MCF 10A (cell line): Measurements from ENCODE around the gene ITFG1. TPM values are rescaled to one million over a fixed set of nuclear protein-coding genes. Genes with fewer than 3 reads are reported as not detected.

Experiments
- BruUV-seq: library from RNA; stranded (reverse); fragments of 400-500 nt; replicated peaks from 2 replicates; lab custom pipeline; 2021; lab: Mats Ljungman, UMichigan
- CTCF ChIA-PET: fragments of 300-600 bp; sonication (Branson Sonifier 250); formaldehyde crosslinking; extraction: SDS; loops from one replicate; lab custom pipeline; 2021; ENCODE audit warnings: antibody characterized with exemption, inconsistent platforms; lab: Yijun Ruan, JAX
- POLR2A ChIA-PET: fragments of 300-600, 350-650 bp; sonication (Branson Sonifier 250); formaldehyde crosslinking; extraction: SDS; loops from one replicate; lab custom pipeline; 2020; ENCODE audit warnings: antibody characterized with exemption, inconsistent platforms; lab: Yijun Ruan, JAX
- DNase-seq: peaks from one replicate; pipeline ENCODE4 v3.0.0-alpha.2; 2018; ENCODE audit not compliant: unreplicated experiment
- H3K27ac Mint-ChIP-seq: one replicate; pipeline ENCODE4 v1.8.0; 2022; ENCODE audit warnings: mild to moderate bottlenecking, low read depth, mixed read lengths; ENCODE audit not compliant: unreplicated experiment
- H3K27me3 Mint-ChIP-seq: one replicate; pipeline ENCODE4 v1.8.0; 2022; ENCODE audit warnings: mixed read lengths; ENCODE audit not compliant: insufficient read depth, unreplicated experiment
- H3K36me3 Mint-ChIP-seq: one replicate; pipeline ENCODE4 v1.8.0; 2022; ENCODE audit warnings: mild to moderate bottlenecking, moderate library complexity, mixed read lengths; ENCODE audit not compliant: insufficient read depth, unreplicated experiment
- H3K4me1 Mint-ChIP-seq: one replicate; pipeline ENCODE4 v1.8.0; 2022; ENCODE audit warnings: mixed read lengths; ENCODE audit not compliant: insufficient read depth, unreplicated experiment
- H3K4me3 Mint-ChIP-seq: one replicate; pipeline ENCODE4 v1.8.0; 2022; ENCODE audit warnings: mild to moderate bottlenecking, moderate library complexity, mixed read lengths; ENCODE audit not compliant: unreplicated experiment
- H3K9me3 Mint-ChIP-seq: one replicate; pipeline ENCODE4 v1.8.0; 2022; ENCODE audit warnings: mixed read lengths; ENCODE audit not compliant: unreplicated experiment
- intact Hi-C: fragments of 100-400 bp; cut with micrococcal nuclease; formaldehyde crosslinking; loops from 2 replicates; pipeline ENCODE4 v1.14.1; 2022
- total RNA-seq: library from RNA; stranded (reverse); gene quantifications from 2 replicates; pipeline ENCODE4 v1.2.3, GENCODE V29; 2022
- TF ChIP-seq, protein P1 (sequence below): fragments of 200-600 bp; IDR thresholded peaks from one replicate; pipeline ENCODE4 v1.8.0; 2022; ENCODE audit warnings: antibody characterized with exemption, mild to moderate bottlenecking; ENCODE audit not compliant: unreplicated experiment

ITFG1 gene
- total RNA-seq, 1 experiment from 2014 or later = 35.4 TPM

- no peaks in the 10 kb centered on the region for H3K4me1 Mint-ChIP-seq
- intact Hi-C loops = no loop called here
- no peak overlapping the region for H3K27ac Mint-ChIP-seq
- DNase-seq = no peak
- H3K36me3 Mint-ChIP-seq = peaks cover 12% of the 10 kb centered on the region
- H3K9me3 Mint-ChIP-seq = no peaks in the 10 kb centered on the region
- TF ChIP-seq, protein P1, sequence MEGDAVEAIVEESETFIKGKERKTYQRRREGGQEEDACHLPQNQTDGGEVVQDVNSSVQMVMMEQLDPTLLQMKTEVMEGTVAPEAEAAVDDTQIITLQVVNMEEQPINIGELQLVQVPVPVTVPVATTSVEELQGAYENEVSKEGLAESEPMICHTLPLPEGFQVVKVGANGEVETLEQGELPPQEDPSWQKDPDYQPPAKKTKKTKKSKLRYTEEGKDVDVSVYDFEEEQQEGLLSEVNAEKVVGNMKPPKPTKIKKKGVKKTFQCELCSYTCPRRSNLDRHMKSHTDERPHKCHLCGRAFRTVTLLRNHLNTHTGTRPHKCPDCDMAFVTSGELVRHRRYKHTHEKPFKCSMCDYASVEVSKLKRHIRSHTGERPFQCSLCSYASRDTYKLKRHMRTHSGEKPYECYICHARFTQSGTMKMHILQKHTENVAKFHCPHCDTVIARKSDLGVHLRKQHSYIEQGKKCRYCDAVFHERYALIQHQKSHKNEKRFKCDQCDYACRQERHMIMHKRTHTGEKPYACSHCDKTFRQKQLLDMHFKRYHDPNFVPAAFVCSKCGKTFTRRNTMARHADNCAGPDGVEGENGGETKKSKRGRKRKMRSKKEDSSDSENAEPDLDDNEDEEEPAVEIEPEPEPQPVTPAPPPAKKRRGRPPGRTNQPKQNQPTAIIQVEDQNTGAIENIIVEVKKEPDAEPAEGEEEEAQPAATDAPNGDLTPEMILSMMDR = no peak
- CTCF ChIA-PET = interaction anchor here (0.6 to 0.7 kb wide), 2 partner anchors 12 to 131 kb away, joined by 3 read pairs; no protein-coding TSS in a partner anchor
- H3K27me3 Mint-ChIP-seq = no peaks in the 10 kb centered on the region
- POLR2A ChIA-PET = interaction anchor here (0.5 to 1.1 kb wide), 2 partner anchors 19 kb away, joined by 3 read pairs; no protein-coding TSS in a partner anchor
- H3K4me3 Mint-ChIP-seq = no peak overlapping the region
- no TSS peak for BruUV-seq
These were observed 310.8 kb downstream of the ITFG1 start for GRCh38 chr16:47150067-47150466.

- no peak overlapping the region for H3K27ac Mint-ChIP-seq
- TF ChIP-seq, protein P1 = no peak
- peaks cover 6% of the 10 kb centered on the region for H3K4me1 Mint-ChIP-seq
- H3K27me3 Mint-ChIP-seq = no peaks in the 10 kb centered on the region
- no peak for DNase-seq
- peaks cover 10% of the 10 kb centered on the region for H3K36me3 Mint-ChIP-seq
- CTCF ChIA-PET = interaction anchor here (0.5 to 6.2 kb wide), 26 partner anchors 11 to 1479 kb away, joined by 3 to 51 read pairs (median 4); partner anchors contain the start of genes ITFG1 and PHKB
- POLR2A ChIA-PET = interaction anchor here (0.7 to 4.5 kb wide), 3 partner anchors 9 to 317 kb away, joined by 3 to 50 read pairs (median 3); partner anchors contain the start of genes ITFG1 and PHKB
- intact Hi-C loops = loop anchor here (5.0 to 10.0 kb wide), 3 partner anchors 430 to 1468 kb away; partner anchors contain the start of gene N4BP1
- H3K4me3 Mint-ChIP-seq = peak overlapping the region; percentile 77
- no peaks in the 10 kb centered on the region for H3K9me3 Mint-ChIP-seq
- no TSS peak for BruUV-seq
These were observed 316.3 kb downstream of the ITFG1 start for GRCh38 chr16:47144559-47144877.

- ChIA-PET CTCF (interaction anchor here (0.6 to 6.2 kb wide), 35 partner anchors 11 to 1479 kb away, joined by 3 to 51 read pairs (median 4); partner anchors contain the start of genes ITFG1 and PHKB), POLR2A (interaction anchor here (0.7 to 4.5 kb wide), 9 partner anchors 12 to 1012 kb away, joined by 3 to 50 read pairs (median 4); partner anchors contain the start of genes ABCC12, DNAJA2, ITFG1 and PHKB)
- TF ChIP-seq, protein P1 = peak; percentile 57
These were observed 316.9 kb downstream of the ITFG1 start, which contains the start of gene NETO2 for GRCh38 chr16:47143677-47144558. Gene NETO2, minus strand, starts transcription at chr16:47143945. Its CDS starts 333 bp downstream, at chr16:47143612.

More at GRCh38 chr16:47143677-47144558, 316.9 kb downstream of the ITFG1 start, which contains the start of gene NETO2:
- no peaks in the 10 kb centered on the region for H3K9me3 Mint-ChIP-seq
- H3K4me3 Mint-ChIP-seq = peak within 1 kb of the TSS; percentile 80
- peaks cover 12% of the 10 kb centered on the region for H3K4me1 Mint-ChIP-seq
- BruUV-seq = no TSS peak
- H3K27me3 Mint-ChIP-seq = no peaks in the 10 kb centered on the region
- peak within 1 kb of the TSS; percentile 31 for H3K27ac Mint-ChIP-seq
- DNase-seq = peak; percentile 60
- H3K36me3 Mint-ChIP-seq = peaks cover 10% of the 10 kb centered on the region
- intact Hi-C loops = loop anchor here (2.0 to 10.0 kb wide), 7 partner anchors 171 to 1468 kb away; partner anchors contain the start of genes DNAJA2, ITFG1, N4BP1 and PHKB
